ENCODE results near the gene CDKL5. TPM values are rescaled to one million over a fixed set of nuclear protein-coding genes. Genes with fewer than 3 reads are reported as not detected.

The CDKL5 gene
- total and polyA plus RNA-seq, 2 experiments from 2014 or later = 7.5 to 13.7 TPM

- Histone ChIP-seq H3K4me3 (no peak overlapping the region), H3K36me3 (ENCODE audit: insufficient read depth) (peaks cover 8% of the 10 kb centered on the region), H3K9me2 (ENCODE audit: insufficient read depth) (no peaks in the 10 kb centered on the region), H3K27me3 (ENCODE audit: insufficient read depth) (no peaks in the 10 kb centered on the region), H2AFZ (no peak overlapping the region), H3K4me1 (ENCODE audit: insufficient read depth) (no peaks in the 10 kb centered on the region), H3K79me2 (replicated peaks; ENCODE audit: insufficient read depth) (no peaks in the 10 kb centered on the region), H3F3A (replicated peaks; ENCODE audit: low read depth) (no peaks in the 10 kb centered on the region), H3K4me2 (no peak overlapping the region), H3K27ac (ENCODE audit: low read depth) (no peak overlapping the region), H4K20me1 (replicated peaks; ENCODE audit: insufficient read depth) (no peaks in the 10 kb centered on the region)
- no peak for DNase-seq (ENCODE audit: low spot score)
- Mint-ChIP-seq H3K4me3 (no peak overlapping the region), H3K36me3 (ENCODE audit: low read depth) (peaks cover 31% of the 10 kb centered on the region), H3K9me3 (no peaks in the 10 kb centered on the region; the same call in 2 of the 3 replicates), H3K27ac (no peak overlapping the region), H3K4me1 (no peaks in the 10 kb centered on the region), H3K27me3 (ENCODE audit: insufficient read depth, low read depth, poor library complexity) (no peaks in the 10 kb centered on the region)
- TF ChIP-seq POLR2AphosphoS5 (IDR thresholded peaks at IDR 0.05; ENCODE audit: low read depth) (no peak), NANOG (IDR thresholded peaks at IDR 0.05; ENCODE audit: borderline replicate concordance) (no peak), JUNB (IDR thresholded peaks at IDR 0.05; ENCODE audit: unreplicated experiment) (no peak), EZH2phosphoT487 (IDR thresholded peaks at IDR 0.05; ENCODE audit: unreplicated experiment) (no peak), ZNF462 (CRISPR knock-in tag; IDR thresholded peaks at IDR 0.05) (no peak), ZNF114 (CRISPR knock-in tag; IDR thresholded peaks at IDR 0.05) (no peak), ZNF331 (CRISPR knock-in tag; IDR thresholded peaks at IDR 0.05; ENCODE audit: low read depth) (no peak), REST (IDR thresholded peaks at IDR 0.05; ENCODE audit: unreplicated experiment) (no peak), ETS1 (IDR thresholded peaks at IDR 0.05) (no peak), CREB1 (CRISPR knock-in tag; IDR thresholded peaks at IDR 0.05; ENCODE audit: low read depth) (no peak), EZH2 (IDR thresholded peaks at IDR 0.05; ENCODE audit: low read depth, unreplicated experiment) (no peak), STAT1 (IDR thresholded peaks at IDR 0.05; ENCODE audit: unreplicated experiment) (no peak)
- no peak for ATAC-seq
Measured at GRCh38 chrX:18607966-18608365, 182.6 kb downstream of the CDKL5 start.

Data from GM23338 (cell line).